GM18873 (cell line): ENCODE results near the gene RCBTB1.
"Not testable (repeated sequence)": the region's sequence is repeated elsewhere in the genome, so short reads cannot be mapped to it uniquely, and the experiment has no call there.

ENCODE experiments used
- ATAC-seq: cut with Tn5 transposase; IDR thresholded peaks from one replicate; pipeline ENCODE4 v1.9.1; 2021; ENCODE audit warnings: mild to moderate bottlenecking, moderate library complexity, moderate number of reproducible peaks; ENCODE audit not compliant: unreplicated experiment, low FRiP score

Gene RCBTB1

GRCh38 chr13:49527123-49527522 is 58.2 kb downstream of the RCBTB1 start:
- no peak for ATAC-seq

GRCh38 chr13:49524740-49525501 is 60.4 kb downstream of the RCBTB1 start:
- no peak for ATAC-seq

GRCh38 chr13:49521224-49521623 is 64.1 kb downstream of the RCBTB1 start:
- ATAC-seq: no peak

- no peak for ATAC-seq
Measured at GRCh38 chr13:49517461-49517860, 67.9 kb downstream of the RCBTB1 start.

GRCh38 chr13:49516467-49516866 is 68.9 kb downstream of the RCBTB1 start:
- no peak for ATAC-seq

GRCh38 chr13:49512578-49512977 is 72.8 kb downstream of the RCBTB1 start:
- no peak for ATAC-seq

- no peak for ATAC-seq
Measured at GRCh38 chr13:49503951-49504350, 81.4 kb downstream of the RCBTB1 start.

GRCh38 chr13:49502954-49503353 is 82.4 kb downstream of the RCBTB1 start:
- no peak for ATAC-seq

GRCh38 chr13:49499889-49500660 is 85.3 kb downstream of the RCBTB1 start:
- no peak for ATAC-seq

GRCh38 chr13:49498206-49498605 is 87.2 kb downstream of the RCBTB1 start:
- ATAC-seq: no peak

GRCh38 chr13:49497272-49497671 is 88.1 kb downstream of the RCBTB1 start:
- ATAC-seq: no peak

GRCh38 chr13:49496837-49497236 is 88.5 kb downstream of the RCBTB1 start:
- ATAC-seq: not testable (repeated sequence)

- peak; percentile 80 for ATAC-seq
Measured at GRCh38 chr13:49495783-49496762, 89.3 kb downstream of the RCBTB1 start, which contains the start of gene PHF11. Gene PHF11, plus strand, starts transcription at chr13:49495953. Its CDS starts 49 bp downstream, at chr13:49496002.

- ATAC-seq: no peak
Measured at GRCh38 chr13:49494645-49495044, 90.7 kb downstream of the RCBTB1 start.

GRCh38 chr13:49488563-49488962 is 96.8 kb downstream of the RCBTB1 start:
- no peak for ATAC-seq
